Retina (tissue), 1 donor: ENCODE data around the gene GCSAML.
A peak's percentile ranks its signal among the peaks of the same experiment; 100 is the strongest.

Source experiments
- DNase-seq: peaks from one replicate; pipeline ENCODE4 v3.0.0-alpha.2; 2016

GCSAML gene

DNA sequence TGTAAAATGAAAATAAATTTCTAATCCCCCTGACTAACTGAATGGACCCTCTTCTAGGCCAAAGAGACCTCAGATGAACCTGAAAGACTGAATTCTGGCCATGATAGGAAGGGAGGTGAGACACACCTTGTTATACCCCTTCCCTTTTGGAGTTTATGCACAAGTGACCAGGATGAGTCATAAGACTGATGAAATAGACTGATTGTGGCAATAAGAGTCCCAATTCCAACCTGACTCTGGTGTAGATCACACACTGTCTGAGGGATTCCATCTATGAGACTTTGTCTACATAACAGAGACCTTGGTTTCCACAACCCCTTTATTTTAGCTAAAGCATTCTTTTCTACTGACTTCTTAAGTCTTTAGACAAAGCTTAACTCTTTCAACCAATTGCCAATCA, 25.7 kb downstream of the GCSAML start:
- DNase-seq: no peak

GRCh38 chr1:247576514-247576913, 27.6 kb downstream of the GCSAML start:
- peak; percentile 4 for DNase-seq

- no peak for DNase-seq
Measured at GRCh38 chr1:247578946-247579460, 30.1 kb downstream of the GCSAML start.

- DNase-seq: no peak
Measured at GRCh38 chr1:247588060-247588459, 39.1 kb downstream of the GCSAML start, which contains the start of gene OR2G2. Gene OR2G2, plus strand, starts transcription at chr1:247588360. Its CDS starts 0 bp downstream, at chr1:247588360.

DNA sequence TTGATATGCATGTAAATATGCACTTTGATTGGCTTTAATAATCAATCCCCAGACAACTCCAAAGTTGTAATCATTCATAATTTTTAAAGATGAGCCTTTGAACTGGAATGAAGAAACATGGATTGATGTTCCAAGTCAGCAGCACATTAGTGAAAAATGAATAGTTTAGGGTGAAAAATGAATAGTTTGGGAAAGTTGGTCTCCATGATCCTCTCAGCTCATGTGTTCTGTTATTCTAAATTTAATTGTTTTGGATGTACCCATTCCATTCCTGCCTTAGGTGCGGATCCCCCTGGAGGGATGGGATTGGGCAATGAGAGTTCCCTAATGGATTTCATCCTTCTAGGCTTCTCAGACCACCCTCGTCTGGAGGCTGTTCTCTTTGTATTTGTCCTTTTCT, 56.4 kb downstream of the GCSAML start, which contains the start of gene OR2G3:
OR2G3 (plus strand) TSS at position 301 of the 400 bp plus-strand sequence; CDS start at position 301, 0 bp downstream.
- no peak for DNase-seq

DNA sequence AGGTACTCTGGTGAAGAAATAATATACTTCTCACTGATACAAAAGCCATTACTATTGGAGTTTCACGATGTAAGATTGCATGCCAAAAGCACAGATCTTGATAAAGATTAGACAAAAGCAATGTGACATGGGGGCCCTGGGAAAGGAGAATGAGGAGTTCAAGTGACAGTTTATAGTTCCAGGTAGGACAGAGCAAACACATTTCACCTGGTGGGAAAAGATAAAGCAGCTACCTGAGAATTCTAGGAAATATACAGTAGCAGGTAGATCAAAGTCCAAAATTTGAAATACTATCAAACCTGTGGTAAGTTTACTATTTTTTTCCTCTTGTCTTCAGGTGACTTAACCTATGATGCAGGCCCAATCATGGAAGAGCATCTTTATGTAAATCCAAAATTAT, 64.5 kb downstream of the GCSAML start:
- no peak for DNase-seq

- DNase-seq: no peak
Measured at GRCh38 chr1:247614625-247615024, 65.7 kb downstream of the GCSAML start.
